ENCODE data around the gene LAGE3.
A peak's percentile ranks its signal among the peaks of the same experiment; 100 is the strongest.

The LAGE3 gene

DNA sequence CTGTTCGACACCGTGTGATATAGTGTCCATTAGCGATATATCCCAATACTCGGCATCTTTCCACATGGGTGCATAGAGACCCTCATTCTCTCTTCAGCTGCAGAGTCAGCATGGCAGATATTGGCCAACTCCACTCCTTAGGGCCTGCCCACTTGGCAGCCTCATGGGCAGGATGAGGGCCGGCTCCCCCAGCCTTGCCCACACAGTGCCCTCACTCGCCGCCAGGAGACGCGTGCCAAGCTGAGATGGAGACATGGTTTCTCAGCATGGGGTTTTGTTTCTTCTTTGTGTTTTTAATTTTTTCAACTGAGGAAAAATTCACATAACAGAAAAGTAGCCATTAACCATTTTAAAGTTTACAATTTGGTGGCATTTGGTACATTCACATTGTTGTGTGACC is 26.3 kb downstream of the LAGE3 start:
- no peak for DNase-seq

GRCh38 chrX:154450312-154450711 is 28.8 kb downstream of the LAGE3 start:
- no peak for DNase-seq

DNA sequence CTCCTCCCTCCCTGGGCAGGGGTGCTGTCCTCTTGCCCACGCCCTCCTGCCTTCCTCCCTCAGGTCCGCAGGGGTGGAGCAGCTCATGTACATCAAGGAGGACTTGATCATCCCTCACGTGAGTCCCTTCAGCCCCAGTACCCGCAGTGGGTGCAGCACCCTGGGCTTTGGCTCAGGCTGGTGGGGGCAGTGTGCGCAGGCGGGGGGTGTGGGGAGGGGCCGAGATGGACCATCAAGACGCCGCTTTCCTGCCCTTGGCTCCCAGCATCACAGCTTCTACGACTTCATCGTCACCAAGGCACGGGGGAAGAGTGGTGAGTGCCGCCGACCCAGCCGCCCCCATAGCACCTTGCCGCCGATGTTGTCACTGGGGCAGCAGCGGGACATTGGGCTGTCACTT is 29.5 kb downstream of the LAGE3 start:
- no peak for DNase-seq

DNA sequence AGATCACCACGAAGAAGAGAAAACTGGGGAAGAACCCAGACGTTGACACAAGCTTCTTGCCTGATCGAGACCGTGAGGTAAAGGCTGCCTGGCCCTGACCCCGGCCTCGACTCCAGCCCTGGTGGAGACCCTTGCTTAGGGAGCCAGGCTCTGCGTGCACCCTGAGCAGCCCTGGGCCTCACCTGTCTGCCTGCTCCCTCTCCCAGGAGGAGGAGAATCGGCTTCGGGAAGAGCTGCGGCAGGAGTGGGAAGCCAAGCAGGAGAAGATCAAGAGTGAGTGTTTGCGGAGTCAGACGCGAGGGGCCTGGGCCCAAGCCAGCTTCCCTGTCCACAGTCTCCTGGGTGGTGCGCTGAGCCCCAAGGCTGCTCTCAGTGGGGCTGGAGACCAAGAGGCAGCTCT is 30.6 kb downstream of the LAGE3 start:
- no peak for DNase-seq

GRCh38 chrX:154446430-154446829 is 32.7 kb downstream of the LAGE3 start:
- DNase-seq, result no peak

- no peak for DNase-seq
Observed at GRCh38 chrX:154445776-154446175, 33.3 kb downstream of the LAGE3 start.

- DNase-seq, result no peak
Observed at GRCh38 chrX:154444755-154445246, 34.3 kb downstream of the LAGE3 start.

- DNase-seq, result peak; percentile 78
Observed at GRCh38 chrX:154443992-154444754, 34.9 kb downstream of the LAGE3 start, which contains the start of gene FAM50A. TSS of gene FAM50A (plus strand) at chrX:154444141. CDS start at chrX:154444236, 95 bp downstream.

DNA sequence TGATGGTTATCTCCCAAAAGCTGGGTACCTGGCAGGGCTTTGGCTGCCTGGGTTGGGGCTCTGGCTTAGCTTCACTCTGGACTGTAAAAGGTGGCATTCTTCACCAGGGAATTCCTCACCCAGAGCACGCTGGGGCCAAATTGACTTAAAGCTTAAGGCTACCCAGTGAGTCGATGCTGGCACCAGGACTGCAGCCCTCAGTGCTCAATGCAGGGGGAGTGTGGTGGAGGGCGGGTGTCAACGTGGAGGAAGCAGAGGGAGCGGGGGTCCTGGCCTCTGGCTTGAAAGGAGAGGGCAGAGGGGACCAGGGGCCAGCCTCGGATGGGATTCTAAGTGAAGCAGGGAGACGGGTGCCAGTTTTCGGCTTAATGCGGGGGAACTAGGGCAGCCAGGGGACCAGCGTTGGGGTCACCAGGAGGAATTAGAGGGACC is 35.6 kb downstream of the LAGE3 start:
- DNase-seq, result no peak

GRCh38 chrX:154441984-154442707 is 36.9 kb downstream of the LAGE3 start:
- no peak for DNase-seq

- DNase-seq, result peak; percentile 31
Observed at GRCh38 chrX:154441564-154441963, 37.5 kb downstream of the LAGE3 start.

DNA sequence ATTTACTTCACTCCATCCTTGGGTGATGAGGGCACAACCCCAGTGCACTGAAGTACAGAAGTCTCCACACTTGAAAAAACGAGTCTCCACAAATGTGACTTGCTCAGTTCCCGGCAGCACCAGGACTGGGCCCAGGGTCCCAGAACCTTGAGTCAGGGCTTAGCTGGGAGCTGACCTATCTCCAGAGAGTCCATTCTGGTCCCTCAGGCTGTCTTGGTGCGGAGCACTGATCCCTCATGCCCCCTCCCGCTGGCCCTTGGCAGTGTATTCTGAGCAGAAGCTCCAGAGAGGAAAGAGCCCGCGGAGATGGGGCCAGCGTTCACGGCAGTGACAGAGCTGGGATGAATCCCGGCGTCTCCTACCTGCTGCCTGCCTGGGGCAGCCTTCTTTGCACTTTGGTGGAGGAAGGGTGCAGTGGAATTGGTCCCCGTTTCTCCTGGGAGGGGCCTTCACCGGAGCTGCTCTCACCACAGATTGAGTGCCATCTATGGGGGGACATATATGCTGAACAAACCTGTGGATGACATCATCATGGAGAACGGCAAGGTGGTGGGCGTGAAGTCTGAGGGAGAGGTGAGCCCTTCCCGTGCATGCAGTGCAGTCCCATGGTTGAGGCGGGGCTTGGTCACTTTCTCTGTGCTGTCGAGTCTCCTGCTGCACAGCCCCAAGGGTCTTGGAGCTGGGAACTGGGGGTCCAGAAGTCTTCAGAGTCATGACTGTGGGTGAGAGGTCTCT is 38.3 kb downstream of the LAGE3 start:
- no peak for DNase-seq

- no peak for DNase-seq
Observed at GRCh38 chrX:154439841-154440240, 39.2 kb downstream of the LAGE3 start.

- no peak for DNase-seq
Observed at GRCh38 chrX:154437971-154438893, 40.8 kb downstream of the LAGE3 start.

DNA sequence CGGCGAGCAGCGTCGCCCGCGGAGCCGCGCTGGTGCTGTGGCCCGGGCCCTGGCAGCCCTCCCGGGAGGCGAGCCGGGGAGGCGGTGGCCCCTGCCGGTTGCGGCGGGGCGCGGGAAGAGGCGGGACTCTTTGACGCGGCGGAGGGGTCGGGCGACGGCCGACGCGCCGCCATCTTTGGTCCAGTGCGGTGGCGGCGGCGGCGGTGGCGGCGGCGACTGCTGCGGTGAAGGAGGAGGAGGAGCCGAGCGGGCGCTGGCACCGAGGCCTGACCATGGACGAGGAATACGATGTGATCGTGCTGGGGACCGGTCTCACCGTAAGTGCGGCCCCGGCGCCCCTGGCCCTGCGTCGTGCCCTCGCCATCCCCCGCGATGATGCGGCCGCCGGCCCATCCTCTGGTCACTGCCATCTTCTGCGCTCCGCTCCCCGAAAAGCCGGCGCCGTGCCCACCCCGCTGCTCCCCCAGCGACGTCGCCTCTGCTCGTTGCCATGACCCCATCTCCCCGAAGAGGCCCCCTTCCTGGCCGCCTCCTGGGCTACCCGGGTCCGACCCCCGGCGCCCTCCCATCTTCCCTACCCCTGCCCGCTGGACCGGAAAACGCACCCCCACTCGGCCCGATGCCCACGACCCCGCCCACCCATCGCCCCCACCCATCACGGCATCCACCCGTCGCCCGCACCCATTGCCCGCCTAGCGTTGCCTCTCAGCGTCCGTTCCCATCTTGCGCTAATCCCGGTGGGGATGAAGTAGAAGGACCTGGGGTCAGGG is 41.9 kb downstream of the LAGE3 start, which contains the start of gene GDI1:
TSS of gene GDI1 (plus strand) at position 172 of the 770 bp plus-strand sequence. CDS start at position 273, 101 bp downstream.
- DNase-seq, result peak; percentile 60

DNA sequence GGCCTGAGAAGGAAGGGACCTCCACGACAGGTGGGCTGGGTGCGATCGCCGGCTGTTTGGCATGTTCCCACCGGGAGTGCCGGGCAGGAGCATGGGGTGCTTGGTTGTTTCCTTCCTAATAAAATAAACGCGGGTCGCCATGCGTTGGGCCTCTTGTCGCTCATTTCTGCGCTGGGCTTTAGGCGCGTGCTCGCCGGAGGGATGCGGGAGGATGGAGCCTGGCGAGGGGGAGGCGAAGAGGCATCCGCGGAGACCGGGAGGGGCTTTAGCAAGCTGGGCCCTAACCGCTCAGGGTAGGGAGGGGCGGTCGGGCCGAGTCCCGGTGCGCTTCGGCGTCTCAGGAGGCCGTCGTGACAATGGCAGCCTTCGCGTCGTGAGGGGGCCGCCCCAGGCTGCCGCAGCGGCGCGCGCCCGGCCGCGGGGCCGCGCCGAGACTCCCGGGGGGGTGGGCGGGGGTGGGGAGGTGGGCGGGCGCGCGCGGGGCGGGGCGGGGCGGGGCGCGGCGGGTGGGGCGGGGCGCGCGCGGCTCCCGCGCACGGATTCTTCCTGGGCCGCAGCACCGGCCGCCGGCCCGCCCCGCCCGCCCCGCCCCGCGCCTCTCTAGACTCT is 42.6 kb downstream of the LAGE3 start:
- DNase-seq, result peak; percentile 58

DNA sequence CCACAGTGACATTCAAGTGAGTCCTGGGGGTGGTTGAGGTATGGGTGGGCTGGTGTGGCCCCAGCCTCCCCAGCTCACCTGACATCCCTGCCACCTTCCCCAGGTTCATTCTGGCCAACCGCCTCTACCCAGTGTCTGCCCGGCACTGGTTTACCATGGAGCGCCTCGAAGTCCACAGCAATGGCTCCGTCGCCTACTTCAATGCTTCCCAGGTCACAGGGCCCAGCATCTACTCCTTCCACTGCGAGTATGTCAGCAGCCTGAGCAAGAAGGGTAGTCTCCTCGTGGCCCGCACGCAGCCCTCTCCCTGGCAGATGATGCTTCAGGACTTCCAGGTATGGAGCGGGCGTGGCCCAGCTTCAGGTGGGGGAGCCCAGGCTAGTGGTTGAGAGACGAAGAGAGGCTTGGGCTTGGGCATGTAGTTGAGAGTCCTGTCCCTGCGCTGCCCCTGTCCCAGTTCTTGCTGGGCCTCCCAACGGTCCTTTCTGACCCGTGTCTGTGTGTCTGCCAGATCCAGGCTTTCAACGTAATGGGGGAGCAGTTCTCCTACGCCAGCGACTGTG is 43.8 kb downstream of the LAGE3 start:
- DNase-seq, result no peak

DNA sequence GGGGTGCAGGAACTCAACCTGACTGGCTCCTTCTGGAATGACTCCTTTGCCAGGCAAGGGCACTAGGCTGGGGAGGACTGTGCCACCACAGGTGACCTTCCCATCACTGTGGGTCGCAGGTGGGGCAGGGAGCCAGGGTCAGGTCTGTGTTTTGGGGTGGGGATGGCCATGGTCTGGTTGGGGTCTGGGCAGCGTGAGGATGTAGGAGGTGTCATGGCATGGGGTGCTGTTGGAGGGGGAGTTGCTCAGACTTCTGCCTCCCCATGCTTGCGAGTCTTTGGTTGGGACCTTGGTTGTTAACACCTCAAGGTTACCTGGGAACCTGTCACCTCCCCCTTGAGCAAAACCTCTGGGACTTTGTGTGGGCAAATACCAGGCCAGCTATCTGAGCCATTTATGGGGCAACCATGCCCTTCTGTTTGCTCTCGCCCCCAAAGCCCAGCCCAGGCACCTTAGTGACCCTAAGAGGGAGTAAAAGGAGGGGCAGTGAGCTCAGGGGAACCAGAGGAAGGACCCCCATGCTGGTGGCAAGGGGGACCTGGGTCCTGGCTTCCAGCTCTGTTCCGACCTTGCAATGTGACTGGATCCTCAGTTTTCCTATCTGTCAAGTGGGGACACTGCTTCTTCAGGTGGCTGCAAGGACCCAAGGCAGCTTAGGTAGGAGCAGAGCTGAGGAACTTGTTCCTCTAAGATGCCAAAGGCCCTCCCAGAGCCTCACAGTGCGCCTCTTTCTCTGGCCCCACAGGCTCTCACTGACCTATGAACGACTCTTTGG is 44.5 kb downstream of the LAGE3 start:
- no peak for DNase-seq

- no peak for DNase-seq
Observed at GRCh38 chrX:154433605-154434004, 45.5 kb downstream of the LAGE3 start.

DNA sequence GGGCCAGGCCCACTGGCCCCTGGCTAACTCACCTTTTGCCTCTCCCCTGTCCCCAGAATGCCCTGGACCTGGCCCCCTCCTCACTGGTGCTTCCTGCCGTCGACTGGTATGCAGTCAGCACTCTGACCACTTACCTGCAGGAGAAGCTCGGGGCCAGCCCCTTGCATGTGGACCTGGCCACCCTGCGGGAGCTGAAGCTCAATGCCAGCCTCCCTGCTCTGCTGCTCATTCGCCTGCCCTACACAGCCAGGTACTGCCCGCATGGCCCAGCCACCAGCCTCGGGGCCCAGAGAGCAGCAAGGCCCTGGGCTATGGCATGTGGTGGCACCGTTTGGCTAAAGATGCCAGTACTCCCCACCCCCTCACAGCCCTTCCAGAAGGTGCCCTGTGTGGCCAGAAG is 46.9 kb downstream of the LAGE3 start:
- no peak for DNase-seq
